TTC549 (cell line): ENCODE results near the gene EYA2.

Experiments
- FAIRE-seq: peaks from 2 replicates; lab custom pipeline; 2012; peaks lifted over from hg19 to GRCh38; lab: Jason Lieb, UNC

Gene EYA2

DNA sequence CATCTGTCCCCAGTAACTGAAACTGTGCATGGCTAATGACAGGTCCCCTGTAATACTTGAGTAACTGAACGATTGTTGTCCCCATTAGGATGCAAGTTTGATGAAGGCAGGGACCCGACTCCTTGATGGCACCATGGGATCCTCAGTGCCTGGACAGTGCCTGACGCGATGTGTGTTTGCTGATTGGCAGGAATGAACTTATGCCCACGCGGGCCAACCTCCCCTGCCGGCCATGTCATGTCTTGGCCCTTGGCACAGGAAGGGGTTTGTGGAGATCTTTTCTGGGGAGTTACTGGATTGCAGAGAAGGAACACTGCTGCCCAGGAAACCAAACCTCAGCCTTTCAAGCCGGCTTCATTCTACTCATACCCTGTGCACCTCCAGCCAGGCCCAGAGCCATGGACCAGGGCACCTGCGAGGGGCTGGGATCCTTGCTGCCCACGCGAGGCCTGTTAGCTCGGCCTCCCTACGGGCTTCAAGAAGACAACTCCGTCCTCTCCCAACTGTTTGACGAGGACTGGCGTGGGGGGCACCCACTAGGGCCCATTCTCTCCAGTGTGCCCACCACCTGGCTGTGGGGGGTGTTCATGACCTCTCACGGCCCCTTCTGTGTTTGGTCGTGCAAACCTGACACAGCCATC is 314.0 kb downstream of the EYA2 start:
- no peak for FAIRE-seq

DNA sequence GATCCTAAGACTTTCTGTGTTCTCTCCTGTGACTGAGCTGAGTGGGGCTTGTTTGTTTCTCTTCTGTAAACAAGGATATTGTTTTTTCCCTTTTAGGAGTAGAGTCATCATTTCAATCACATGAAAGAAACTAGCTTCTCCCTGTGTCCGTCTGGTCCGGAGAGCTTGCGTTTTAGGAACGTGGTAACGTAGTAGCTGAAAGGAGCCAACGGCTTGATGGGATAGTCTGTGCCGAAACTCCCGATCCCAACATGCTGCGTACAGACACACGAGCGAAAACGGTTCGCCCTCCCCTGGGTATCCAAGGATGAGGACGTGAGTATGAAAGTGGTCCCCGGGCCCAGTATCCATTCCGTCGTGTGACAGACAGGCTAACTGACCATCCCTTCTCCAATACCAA is 315.3 kb downstream of the EYA2 start:
- no peak for FAIRE-seq

DNA sequence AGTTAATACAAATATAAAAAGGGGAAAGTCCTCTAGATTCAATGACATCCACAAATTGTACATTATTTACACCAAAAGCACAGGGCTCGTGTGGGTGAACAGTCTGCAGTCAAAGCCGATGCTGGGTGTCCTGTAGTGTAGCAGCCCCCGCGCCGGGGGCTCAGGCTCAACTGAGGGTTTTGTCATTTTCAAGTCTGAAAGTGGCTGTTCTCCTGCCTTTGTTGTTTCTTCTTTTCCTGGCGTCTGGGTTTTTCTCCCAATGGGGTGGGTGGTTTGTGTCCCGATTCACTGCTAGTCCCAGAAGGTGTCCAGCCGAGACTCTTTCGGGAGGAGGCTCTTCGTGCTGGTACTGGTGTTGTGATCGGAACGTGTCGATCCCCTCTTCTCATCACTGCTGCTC is 315.8 kb downstream of the EYA2 start:
- FAIRE-seq: no peak

DNA sequence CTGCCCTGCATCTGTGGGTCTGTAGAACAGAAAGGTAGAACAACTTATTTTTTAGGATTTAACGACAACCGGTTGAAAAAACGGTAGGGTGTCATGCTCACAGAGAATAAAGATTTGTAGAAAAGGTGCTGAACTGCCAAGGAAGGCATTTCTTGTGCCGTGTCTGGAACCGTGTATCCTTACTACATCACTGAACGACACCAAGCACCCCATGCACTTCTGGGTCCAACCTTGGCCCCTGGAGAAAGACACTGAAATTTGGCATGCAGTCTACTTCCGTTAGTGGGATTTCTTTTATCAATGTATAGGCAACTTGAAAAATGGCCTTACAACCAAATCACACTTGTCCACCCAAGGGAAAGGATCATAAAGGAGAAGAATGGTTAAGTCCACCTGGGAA is 316.4 kb downstream of the EYA2 start:
- FAIRE-seq: no peak

DNA sequence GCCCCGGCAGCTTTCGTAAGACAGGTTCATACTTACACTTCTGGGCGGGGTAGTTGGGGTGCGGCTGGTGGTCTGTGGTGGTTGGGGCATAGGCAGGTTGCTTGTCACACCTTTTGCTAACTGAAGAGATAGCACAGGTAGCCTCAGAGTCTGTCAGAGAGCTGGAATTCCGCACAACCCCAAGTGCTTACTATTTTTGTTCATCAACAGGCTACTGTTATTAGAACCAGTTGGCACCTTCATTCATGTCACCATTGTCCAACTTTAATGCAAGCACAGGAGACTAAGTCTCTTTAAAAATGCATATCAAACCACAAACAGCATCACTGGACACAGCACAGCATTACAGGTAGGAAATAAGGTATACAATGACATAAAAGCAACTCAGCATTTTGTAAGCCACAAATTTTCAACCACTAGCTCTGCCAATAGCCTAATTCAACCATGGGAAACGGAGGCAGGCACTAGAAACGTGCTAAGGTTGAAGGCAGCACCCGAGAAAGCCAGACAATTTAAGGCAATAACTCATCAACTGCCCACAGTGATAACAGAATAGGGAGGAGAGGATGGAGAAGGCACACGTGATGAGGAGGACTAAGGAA is 318.1 kb downstream of the EYA2 start:
- FAIRE-seq: no peak

DNA sequence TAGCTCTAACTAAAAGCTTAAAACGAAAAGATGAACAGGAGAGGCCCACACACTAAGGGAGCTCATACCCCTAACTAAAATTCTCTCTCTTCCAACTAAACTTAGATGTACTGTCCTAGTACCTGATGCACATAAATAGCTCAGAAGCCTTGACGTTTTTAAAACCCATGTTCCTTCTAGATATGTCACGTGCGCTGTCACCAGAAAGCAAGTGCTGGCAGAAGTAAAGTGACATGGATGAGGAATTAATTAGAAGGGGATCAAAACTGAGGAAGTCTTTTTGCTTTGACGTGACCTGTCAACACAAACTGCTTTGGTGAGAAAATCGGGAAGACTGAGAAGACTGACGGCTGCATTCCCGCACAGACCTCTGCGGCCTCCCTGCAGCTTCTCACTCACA is 319.3 kb downstream of the EYA2 start:
- FAIRE-seq: no peak

DNA sequence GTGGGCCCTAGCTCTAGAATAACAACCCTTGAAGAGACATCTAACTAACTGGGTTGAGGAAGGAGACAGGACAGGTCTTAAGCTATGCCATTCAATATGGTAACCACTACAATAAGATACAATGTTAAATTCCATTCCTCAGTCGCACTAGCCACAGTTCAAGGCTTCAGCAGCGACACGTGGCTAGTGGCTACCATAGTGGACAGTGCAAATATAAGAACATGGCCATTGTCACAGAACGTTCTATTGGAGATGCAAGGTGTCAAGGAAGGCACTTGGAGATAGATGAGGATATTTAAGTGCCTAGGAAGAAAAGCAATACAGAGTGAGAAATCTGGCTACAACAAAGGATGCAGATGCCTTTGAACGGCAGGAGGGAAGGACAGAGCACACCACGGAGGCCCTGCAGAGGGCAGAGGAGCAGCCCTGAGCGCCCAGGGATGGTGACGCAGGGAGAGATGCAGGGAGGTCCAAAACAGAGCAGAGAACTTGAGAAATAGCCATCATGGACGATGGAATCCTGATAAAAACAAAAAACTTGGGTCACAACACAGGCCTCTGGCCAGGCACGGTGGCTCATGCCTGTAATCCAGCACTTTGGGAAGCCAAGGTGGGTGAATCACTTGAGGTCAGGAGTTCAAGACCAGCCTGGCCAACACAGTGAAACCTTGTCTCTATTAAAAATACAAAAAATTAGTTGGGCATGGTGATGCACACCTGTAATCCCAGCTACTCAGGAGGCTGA is 321.2 kb downstream of the EYA2 start:
- FAIRE-seq: no peak

DNA sequence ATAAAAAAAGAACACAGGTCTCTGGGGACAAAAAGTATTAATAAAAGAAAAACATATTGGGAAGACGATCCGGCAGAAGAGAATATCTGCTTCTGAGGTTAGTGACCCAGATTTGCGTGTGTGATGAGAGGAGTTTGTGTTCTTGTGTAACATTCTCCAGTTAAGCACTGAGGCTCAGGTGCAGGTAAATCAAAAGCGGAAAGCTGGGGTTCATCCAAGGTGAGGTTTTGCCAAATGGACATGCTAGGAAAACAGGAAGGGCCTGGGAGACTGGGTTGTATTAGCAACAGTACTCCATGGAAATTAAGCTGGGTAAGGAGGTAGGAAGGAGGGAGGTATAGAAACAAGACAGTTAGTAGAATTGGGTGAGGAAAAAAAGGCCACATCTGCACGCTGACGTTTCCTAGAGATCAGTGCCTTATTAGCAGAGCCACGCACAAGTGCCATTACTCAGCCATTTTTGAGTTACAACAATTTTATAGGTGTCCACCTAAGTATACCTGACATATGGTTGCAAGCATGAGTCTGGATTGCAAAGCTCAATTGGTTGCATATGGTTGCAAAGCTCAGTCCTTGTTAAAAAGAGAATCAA is 322.3 kb downstream of the EYA2 start:
- FAIRE-seq: no peak

DNA sequence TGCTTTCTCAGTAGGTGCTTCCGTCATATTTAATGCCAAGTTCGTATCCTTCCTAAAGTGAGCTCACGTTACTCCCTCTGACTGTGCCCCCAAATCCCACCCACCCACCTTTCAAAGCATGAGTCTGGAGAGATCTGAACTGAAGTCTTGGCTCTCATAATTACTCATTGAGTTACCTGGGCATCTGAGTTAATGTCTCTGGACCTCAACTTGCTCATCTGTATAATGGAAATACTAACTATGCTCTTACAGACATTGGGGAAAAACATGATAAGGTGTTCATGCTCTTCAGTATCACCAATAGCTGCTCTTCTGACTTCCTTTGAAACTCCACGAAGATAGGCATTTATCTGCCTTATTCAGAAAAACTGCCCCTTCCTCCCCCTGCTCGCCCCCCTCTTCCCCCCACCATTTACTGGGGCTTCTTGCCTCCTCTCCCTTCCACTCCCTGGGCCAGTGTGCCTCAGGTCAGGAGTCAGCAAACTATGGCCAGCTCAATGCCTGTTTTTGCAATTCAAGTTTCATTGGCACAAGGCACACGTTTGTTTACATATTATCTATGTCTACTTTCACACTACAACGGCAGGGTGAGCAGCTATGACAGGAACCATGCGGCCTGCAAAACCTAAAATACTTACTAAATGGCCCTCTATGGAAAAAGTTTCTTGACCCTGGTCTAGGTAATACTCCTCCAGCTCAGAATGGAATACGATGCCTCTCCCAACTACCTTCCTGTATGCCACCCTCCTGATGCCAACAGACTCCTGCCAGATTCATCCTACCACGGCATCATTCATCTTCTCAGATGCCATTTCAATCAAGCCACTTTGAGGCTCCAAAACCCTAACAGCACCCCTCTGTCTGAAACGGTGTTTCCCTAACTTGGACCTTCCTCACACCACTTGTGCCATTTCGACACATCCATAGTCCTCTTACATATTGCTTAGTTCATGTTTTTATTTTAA is 323.1 kb downstream of the EYA2 start:
- FAIRE-seq: no peak

DNA sequence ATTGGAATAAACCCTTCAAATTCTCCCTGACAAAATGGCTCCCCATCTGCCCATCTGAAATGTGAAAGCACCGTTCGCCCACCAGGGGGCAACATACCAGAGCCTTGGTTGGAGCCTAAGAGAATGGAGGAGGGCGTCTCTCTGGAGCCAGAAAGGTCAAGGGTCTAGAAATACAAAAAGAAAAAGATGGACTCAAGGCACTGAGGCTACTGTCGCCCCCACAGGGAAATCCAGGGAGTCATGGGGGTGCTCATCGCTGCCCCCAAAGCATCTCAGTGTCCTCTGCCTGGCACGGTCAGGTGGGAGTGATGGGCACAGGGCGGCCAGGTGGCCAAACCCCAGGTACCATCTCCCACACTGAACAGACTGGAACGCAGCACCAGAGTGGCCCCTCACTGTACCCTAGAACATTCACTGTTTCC is 325.5 kb downstream of the EYA2 start:
- FAIRE-seq: no peak

DNA sequence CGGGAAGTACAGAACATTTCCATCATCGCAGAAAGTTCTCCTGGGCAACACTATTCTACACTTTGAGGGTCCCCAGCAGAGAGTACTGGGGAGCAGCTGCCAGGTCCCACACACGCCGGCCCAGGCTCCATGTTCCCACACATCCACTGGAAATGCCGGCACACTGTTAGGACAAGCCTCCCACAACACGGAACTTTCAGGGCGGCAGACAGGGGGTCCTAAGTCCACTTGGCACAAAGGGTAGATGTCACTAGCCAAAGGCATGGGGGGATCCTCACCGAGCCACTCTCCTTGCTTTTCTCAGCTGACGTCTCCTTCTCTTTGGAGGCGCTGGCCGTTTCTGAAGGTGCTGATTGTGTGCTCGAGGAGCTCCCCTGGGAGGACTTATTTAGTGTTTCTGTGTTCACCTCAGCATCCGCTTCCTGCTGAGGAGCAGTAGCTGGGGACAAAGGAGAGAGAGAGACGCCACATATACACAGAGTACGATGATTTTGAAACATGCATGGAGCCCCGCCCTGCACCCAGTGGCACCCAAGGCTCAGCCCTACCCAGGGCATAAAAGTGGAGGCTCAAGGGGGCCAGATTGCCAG is 326.5 kb downstream of the EYA2 start:
- no peak for FAIRE-seq

DNA sequence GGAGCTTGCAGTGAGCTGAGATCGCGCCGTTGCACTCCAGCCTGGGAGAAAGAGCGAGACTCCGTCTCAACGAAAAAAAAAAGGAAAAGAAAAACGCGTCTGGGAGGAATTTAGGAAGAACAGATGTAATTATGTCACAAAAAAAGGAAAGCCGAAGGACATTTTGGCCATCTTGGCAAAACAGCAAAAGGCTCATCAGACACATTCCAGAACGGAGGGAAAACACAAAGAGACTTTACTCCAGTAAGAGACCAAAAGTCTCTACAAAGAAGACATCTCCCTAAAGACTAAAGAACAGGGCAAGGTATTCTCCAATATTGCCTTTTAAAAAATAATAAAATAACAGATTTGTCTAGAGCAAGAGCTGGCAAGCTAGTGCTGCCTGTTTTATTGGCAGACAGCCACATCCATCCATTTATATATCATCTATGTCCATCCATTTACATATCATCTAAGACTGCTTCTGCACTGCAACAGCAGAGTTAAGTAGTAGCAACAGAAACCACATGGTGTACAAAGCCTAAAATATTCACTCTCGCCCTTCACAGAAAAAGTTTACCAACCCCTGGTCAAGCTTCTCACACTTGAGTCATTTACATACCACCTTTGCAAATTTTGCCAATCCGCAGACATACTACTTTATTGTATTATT is 328.0 kb downstream of the EYA2 start:
- no peak for FAIRE-seq

DNA sequence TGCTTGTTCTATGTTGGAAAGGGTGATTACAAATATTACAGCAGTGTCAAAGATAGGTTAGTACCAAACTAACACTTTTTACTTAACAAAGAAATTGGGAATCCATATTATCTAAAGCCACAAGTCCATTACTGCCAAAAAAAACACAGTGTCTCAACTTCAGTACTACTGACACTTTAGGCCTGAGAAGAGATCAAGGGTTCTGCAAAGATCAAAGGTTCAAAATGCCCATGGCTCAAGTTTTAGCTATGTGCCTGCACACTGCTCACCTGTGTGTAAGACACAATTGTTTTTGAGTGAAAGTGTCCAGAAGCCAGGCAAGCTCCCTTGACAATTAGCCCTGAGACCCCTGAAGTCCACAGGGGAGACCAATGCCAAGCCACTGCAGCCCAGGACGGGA is 329.3 kb downstream of the EYA2 start:
- no peak for FAIRE-seq

DNA sequence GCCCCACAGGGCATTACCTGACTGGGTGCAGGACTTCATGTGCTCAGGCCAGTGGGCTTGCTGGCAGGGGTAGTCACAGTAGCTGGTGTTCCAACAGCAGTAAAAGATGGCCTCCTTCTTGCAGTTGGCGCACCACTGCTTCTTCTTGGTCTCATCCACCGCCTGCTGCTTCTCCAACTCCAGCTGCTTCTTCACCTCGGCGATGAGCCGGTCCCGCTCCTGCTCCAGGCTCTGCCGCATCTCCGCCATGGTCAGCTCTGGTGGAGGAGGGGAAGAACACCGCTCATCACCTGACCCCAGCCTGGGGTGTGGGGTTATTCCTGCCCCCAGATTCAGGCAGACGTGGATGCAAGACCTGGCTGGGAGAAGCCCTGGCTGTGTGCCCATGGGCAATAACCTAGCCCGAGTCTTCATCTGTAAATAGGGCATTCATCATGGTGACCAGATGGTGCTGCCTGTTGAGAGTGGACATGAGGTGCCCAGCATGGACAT is 329.7 kb downstream of the EYA2 start:
- no peak for FAIRE-seq

DNA sequence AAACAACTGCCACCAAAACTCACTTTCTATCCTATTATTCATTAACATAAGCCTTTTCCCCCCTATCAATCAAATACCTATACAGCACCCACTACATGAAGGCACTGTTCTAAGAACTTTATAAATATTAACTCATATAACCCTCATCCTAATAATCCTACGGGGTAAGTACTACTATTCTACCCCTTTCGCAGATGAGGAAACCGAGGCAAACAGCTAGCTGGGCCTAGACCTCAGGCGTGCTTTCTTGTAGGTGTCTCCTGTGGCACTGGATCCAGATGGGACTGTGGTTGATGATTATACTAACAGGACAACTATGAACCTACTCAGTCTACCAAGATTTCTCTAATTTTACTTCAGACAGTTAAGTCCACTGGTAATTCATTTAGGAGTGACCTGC is 330.2 kb downstream of the EYA2 start:
- FAIRE-seq: no peak

DNA sequence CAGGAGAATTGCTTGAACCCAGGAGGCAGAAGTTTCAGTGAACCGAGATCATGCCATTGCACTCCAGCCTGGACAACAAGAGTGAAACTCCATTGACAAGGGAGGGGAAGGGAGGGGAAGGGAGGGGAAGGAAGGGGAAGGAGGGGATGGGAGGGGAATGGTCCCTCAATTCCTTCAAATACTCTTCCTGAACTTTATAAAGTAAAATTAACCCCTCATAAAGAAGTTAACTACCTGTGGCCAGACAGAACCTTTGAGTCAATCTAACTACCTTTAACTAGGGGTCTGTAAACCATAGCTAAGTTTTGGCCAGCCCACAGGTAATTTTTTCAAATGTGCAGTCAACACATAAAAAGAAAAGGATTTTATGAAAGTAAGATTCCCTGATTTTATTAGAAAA is 330.8 kb downstream of the EYA2 start:
- FAIRE-seq: no peak

DNA sequence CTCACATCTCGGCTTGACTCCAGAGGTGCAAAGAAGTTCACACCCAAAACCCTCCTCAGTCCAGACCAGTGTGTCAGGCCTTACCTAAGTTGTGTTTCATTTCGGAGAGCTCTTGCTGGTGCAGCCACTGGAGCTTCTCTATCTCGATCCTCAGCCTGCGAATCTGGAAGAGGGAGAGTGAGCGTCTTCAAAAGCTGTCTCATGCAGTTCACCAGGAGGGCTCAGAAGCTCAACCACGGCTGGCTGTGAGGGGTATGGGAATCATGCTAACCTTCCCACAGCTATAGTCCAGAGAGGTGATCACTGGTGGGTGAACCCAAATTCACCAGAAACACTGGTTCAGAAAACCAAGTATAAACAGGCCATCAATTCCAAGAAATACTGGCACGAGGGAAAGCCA is 332.5 kb downstream of the EYA2 start:
- FAIRE-seq: no peak

DNA sequence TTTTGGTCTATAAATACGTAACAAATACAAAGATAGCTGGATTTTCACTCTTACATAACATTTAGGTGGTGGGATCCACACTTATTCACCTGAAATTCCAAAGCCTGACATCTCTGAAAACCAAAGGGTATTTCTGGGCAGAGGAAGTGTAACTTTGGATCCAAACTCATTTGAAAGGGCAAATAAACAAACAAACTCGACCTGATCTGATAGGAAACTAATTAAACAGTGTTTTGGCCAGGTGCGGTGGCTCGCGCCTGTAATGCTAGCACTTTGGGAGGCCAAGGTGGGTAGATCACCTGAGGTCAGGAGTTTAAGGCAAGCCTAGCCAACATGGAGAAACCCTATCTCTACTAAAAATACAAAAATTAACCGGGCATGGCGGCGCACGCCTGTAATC is 332.9 kb downstream of the EYA2 start:
- no peak for FAIRE-seq

DNA sequence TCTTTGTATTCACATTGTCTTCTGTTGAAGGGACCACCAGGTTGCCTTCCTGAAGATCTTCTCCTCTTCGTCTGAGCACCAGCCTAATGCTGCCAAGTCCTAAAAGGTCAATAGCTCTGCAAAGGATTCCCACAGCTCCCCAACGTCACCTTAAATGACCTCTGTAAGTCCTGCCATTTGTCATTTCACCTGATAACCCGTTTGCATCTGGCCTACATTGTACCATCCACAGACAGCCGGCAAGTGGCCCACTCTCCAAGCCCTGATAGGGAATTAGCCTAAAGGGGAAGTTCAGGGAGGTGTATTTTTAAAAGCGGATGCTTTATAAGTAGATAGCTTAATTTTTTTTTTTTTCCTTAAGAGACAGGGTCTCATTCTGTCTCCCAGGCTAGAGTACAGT is 334.0 kb downstream of the EYA2 start:
- no peak for FAIRE-seq

DNA sequence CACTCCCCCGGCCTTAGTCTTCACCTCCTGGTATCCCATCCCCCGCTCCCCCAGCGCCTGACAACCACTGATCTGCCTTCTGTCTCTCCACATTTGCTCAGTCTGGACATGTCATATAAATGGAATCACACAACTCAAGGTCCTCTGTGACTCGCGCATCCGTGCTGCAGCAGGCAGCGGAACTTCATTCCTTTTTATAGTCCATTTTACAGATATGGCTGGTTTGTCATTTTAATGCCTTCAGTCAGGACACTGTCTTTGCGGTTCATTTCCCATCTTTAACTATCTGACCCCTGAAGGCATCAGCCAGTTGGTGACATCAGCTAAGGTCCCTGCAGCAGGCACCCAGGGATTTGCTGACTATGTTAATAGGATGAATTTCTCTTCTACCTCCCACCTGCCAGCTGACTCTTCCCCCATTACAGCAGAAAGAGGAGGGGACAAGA is 336.2 kb downstream of the EYA2 start:
- no peak for FAIRE-seq

DNA sequence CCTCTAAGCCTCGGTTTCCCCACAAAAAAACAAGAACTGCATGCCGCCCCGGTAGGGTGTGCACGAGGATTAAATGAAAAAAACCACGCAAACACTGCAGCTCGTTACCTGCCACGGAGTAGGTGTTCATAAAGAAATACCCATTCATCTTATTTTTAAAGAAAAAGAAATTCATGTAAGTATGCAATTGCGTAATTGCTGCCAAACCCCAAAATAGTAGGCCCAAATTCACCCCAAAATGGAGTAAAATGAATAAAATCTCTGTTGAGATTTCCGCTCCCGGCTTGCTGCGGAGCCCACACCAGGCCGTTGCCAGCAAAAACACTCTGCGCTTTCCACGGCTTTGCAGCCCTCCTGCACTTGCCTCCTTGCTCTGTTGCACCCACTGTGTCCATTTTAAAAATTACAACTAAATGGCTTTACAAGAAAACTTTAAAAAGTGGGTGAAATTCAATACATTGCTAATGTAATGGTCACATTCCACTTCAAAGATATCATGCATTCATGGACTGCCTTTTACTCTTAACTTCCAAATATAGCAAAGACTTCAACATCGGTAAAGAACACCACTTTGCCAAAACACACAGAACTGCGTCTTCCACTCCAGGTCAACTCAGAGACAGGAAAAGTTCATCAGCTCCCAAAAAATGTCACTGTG is 336.9 kb downstream of the EYA2 start:
- FAIRE-seq: no peak
